Pancreas (tissue), 10 donors: ENCODE measurements around the gene TRMT11. TPM values are rescaled to one million over a fixed set of nuclear protein-coding genes. Genes with fewer than 3 reads are reported as not detected.

Experiments used
- ATAC-seq, 4 donors: fragments of 200-7000 bp; cut with Tn5 transposase; one replicate each; pipeline versions ENCODE4 v1.8.0 to v1.9.1; 2020; ENCODE audit warnings: mild to moderate bottlenecking in 4 of 4, moderate library complexity in 4 of 4
- DNase-seq, 6 donors: peaks; one replicate each; pipeline ENCODE4 v3.0.0-alpha.2; 2020
- FAIRE-seq: peaks from 2 replicates; lab custom pipeline; 2012; peaks lifted over from hg19 to GRCh38; lab: Jason Lieb, UNC
- H3K27ac ChIP-seq, 4 donors: fragments of 200-600 bp; sonication (generic); 1 replicate in 3 of 4; 2 replicates in 1 of 4; pipeline versions ENCODE4 v1.5.0 to v1.8.0; 2020
- H3K27me3 ChIP-seq, 4 donors: fragments of 200-600 bp; one replicate each; pipeline ENCODE4 v1.8.0; 2021
- H3K36me3 ChIP-seq, 3 donors: fragments of 200-600 bp; sonication (generic) in 1 of 3; one replicate each; pipeline versions ENCODE4 v1.5.0 to v1.8.0; 2020 to 2021
- H3K4me1 ChIP-seq, 3 donors: fragments of 200-600 bp; one replicate each; pipeline ENCODE4 v1.8.0; 2021
- H3K4me3 ChIP-seq, 4 donors: fragments of 200-600 bp; sonication (generic) in 2 of 4; one replicate each; pipeline versions ENCODE4 v1.5.0 to v1.8.0; 2020 to 2021
- H3K9me3 ChIP-seq, 4 donors: fragments of 200-600 bp; one replicate each; pipeline ENCODE4 v1.8.0; 2021
- WGBS, 2 donors: extraction: QIAGEN DNeasy Blood & Tissue Kit; methylation state at CpG; one replicate each; pipeline ENCODE4 v1.1.7; 2013; 5-methylcytosine and 5-hydroxymethylcytosine counted together
- intact Hi-C, 3 donors: fragments of 100-400 bp; cut with DNase I; formaldehyde crosslinking; loops; one replicate each; pipeline versions ENCODE4 v1.11.1 to v1.14.2; 2022
- polyA plus RNA-seq, 2 donors: library from polyadenylated mRNA; stranded (reverse); fragments of 200-250 nt; gene quantifications; one replicate each; pipeline ENCODE4 v1.2.3, GENCODE V29; 2013
- total RNA-seq, 6 donors: library from RNA; stranded (reverse); fragmentation: NEBNext Ultra II Directional in 4 of 6; extraction: Animal tissue kit (Norgen Biotek cat#: 25700) in 4 of 6; gene quantifications; one replicate each; pipeline versions ENCODE4 v1.2.1 to v1.2.4, GENCODE V29; 2021 to 2023
- TF ChIP-seq, protein P1 (sequence below), 4 donors: fragments of 200-600 bp; sonication (generic) in 3 of 4; IDR thresholded peaks; one replicate each; pipeline versions ENCODE4 v1.5.0 to v1.8.0; 2021; ENCODE audit warnings: antibody characterized with exemption in 4 of 4
- donor health status: healthy with polysubstance abuse.
- donor health status: DM: no; HTN: no; CAD: no; lungs with moderate emphysema.
- donor health status: DM: no; HTN: no; CAD: no.
- donor health status: control.
- donor health status: control.
- donor health status: Bipolar disorder and iron deficiency.
- donor health status: DM: yes; HTN: yes; CAD: no.
- donor health status: DM: no; HTN: no; CAD: no.
- donor health status: DM: no; HTN: no; CAD: no.
- donor health status: DM: yes; HTN: yes; CAD: no.

Gene TRMT11
- total and polyA plus RNA-seq, 8 donors: 6.1 to 11.6 (median 10.7) TPM

DNA sequence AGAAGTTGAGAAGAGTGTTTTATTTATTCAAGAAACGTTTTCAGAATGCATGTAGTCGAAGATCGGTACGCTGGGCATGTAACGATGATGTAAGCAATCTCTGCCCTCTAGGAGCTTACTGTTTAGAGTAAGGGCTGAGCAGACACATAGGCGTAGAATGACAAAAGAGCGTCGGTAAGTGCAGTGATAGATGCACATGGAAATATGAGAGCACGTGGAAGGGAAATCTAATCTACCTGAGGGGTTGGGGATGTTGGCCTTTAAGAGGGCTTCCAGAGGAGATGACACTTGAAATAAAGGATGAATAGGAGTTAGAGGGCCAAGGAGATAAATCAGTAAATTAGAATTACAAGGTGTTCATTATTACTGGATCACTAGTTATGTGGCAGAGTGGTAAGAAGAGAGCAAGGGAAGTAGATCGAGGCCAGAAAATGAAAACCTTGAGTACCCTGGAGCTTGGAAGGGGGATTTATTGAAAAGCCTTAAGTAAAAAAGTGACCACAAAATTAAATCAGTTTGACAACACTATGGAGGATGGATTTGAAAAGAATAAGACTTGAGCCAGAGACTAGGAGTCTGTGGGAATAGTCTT lies 782 bp downstream of the TRMT11 start:
- no peak for FAIRE-seq
- Histone ChIP-seq H3K27me3 (no peaks in the 10 kb centered on the region), H3K27ac (peak overlapping the region; percentile 25 to 88 (median 86)), H3K9me3 (no peaks in the 10 kb centered on the region), H3K4me1 (peaks cover 0 to 29% (median 6%) of the 10 kb centered on the region in 3 donors), H3K4me3 (peak overlapping the region; percentile 62 to 79 (median 76)), H3K36me3 (no peaks in the 10 kb centered on the region)
- no peak for DNase-seq
- 14 to 15% methylated on average over 10 of the region's 10 CpGs for WGBS, 2 donors
- TF ChIP-seq, protein P1, sequence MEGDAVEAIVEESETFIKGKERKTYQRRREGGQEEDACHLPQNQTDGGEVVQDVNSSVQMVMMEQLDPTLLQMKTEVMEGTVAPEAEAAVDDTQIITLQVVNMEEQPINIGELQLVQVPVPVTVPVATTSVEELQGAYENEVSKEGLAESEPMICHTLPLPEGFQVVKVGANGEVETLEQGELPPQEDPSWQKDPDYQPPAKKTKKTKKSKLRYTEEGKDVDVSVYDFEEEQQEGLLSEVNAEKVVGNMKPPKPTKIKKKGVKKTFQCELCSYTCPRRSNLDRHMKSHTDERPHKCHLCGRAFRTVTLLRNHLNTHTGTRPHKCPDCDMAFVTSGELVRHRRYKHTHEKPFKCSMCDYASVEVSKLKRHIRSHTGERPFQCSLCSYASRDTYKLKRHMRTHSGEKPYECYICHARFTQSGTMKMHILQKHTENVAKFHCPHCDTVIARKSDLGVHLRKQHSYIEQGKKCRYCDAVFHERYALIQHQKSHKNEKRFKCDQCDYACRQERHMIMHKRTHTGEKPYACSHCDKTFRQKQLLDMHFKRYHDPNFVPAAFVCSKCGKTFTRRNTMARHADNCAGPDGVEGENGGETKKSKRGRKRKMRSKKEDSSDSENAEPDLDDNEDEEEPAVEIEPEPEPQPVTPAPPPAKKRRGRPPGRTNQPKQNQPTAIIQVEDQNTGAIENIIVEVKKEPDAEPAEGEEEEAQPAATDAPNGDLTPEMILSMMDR (IDR thresholded peaks at IDR 0.05): no peak
- intact Hi-C loops: no loop called here
- ATAC-seq: peak; percentile 13 to 24 (median 20)

DNA sequence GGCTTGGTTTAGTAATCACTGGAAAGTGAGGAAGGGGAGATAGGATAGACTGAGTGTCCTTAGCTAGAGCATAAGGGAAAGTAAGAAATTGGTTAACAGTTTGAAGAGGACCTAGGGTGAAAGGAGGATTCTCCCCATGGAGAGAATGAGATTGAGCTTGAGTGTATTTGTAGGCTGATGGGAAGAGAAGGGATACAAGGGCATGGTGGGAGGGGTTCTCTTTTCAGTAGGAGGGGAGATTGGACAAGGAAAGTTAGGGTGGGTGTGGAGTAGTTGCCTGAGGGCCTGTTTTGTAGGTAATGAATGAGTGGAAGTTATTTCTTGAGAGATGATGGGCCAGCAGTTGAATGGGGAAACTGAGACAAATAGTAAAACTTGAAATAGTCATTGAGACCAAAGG lies 1.9 kb downstream of the TRMT11 start:
- no peak overlapping the region for H3K27ac ChIP-seq
- no peaks in the 10 kb centered on the region for H3K36me3 ChIP-seq
- FAIRE-seq: no peak
- H3K9me3 ChIP-seq: no peaks in the 10 kb centered on the region
- H3K4me3 ChIP-seq: no peak overlapping the region
- intact Hi-C loops: no loop called here
- no peaks in the 10 kb centered on the region for H3K27me3 ChIP-seq
- peaks cover 0 to 29% (median 6%) of the 10 kb centered on the region in 3 donors for H3K4me1 ChIP-seq
- ATAC-seq: no peak
- no peak for DNase-seq
- TF ChIP-seq, protein P1 (IDR thresholded peaks at IDR 0.05): no peak

DNA sequence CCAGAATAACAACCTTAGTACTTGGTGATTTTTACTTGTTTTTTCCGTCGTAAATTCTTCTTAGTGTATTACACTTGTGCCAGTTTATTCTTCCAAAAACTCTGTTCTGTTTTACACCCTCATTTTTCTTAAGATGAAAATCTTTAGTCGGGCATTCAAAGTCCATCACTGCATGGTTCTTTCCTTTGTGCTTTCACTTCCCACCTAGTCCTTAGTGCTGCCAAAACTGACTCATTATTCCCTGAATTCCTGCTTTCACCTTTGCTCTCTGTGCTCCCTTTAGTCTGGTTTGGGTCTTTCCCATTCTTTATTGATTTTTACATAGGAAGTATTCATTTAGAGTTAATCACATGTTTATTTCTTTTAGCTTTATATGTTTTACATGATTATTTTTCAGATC lies 3.3 kb downstream of the TRMT11 start:
- peaks cover 0 to 32% (median 6%) of the 10 kb centered on the region in 3 donors for H3K4me1 ChIP-seq
- TF ChIP-seq, protein P1 (IDR thresholded peaks at IDR 0.05): no peak
- no peaks in the 10 kb centered on the region for H3K9me3 ChIP-seq
- DNase-seq (no peak), ATAC-seq (peak in 1 of 4 donors; percentile 20), FAIRE-seq (no peak)
- H3K27ac ChIP-seq: peak overlapping the region in 1 of 4 donors; percentile 57
- no peaks in the 10 kb centered on the region for H3K27me3 ChIP-seq
- intact Hi-C loops: no loop called here
- H3K36me3 ChIP-seq: no peaks in the 10 kb centered on the region
- WGBS, 2 donors: 55 to 60% methylated on average over 3 of the region's 3 CpGs
- H3K4me3 ChIP-seq: no peak overlapping the region

DNA sequence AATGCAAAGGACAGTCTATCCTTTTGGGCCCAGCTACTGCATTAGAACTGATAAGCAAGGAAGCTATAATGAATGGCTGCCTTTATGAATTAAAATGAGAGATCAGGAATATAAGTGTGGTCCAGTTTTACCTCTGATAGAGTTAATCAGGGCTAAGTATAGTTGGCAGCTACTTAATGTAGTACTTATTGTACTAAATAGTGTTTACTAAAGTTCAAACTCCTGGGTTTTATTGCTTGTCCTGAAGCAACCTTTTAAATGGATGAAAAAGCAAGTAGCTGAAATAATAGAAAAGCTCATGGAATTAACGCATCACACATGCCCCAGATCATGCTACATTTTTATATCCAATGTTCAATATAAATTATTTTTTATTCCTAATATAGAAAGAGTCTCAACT lies 5.3 kb downstream of the TRMT11 start:
- FAIRE-seq (no peak), ATAC-seq (no peak), DNase-seq (no peak)
- WGBS, 2 donors: 81 to 87% methylated on average over 1 of the region's 1 CpG
- no peaks in the 10 kb centered on the region for H3K9me3 ChIP-seq
- H3K27ac ChIP-seq: no peak overlapping the region
- no peak overlapping the region for H3K4me3 ChIP-seq
- no peaks in the 10 kb centered on the region for H3K36me3 ChIP-seq
- H3K27me3 ChIP-seq: no peaks in the 10 kb centered on the region
- intact Hi-C loops: no loop called here
- TF ChIP-seq, protein P1 (IDR thresholded peaks at IDR 0.05): no peak
- H3K4me1 ChIP-seq: peaks cover 0 to 26% (median 0%) of the 10 kb centered on the region in 3 donors
